Activated CD8-positive, alpha-beta memory T cell treated with anti-CD3 and anti-CD28 coated beads for 4 hours (primary cell): ENCODE data around the gene OR10T2.
"Not testable (repeated sequence)": the region's sequence is repeated elsewhere in the genome, so short reads cannot be mapped to it uniquely, and the experiment has no call there.

Experiments used
- DNase-seq, 2 donors: peaks; one replicate each; pipeline ENCODE4 v3.0.0-alpha.2; 2020; ENCODE audit warnings: low read depth in 2 of 2

OR10T2 gene, protein sequence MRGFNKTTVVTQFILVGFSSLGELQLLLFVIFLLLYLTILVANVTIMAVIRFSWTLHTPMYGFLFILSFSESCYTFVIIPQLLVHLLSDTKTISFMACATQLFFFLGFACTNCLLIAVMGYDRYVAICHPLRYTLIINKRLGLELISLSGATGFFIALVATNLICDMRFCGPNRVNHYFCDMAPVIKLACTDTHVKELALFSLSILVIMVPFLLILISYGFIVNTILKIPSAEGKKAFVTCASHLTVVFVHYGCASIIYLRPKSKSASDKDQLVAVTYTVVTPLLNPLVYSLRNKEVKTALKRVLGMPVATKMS

DNA sequence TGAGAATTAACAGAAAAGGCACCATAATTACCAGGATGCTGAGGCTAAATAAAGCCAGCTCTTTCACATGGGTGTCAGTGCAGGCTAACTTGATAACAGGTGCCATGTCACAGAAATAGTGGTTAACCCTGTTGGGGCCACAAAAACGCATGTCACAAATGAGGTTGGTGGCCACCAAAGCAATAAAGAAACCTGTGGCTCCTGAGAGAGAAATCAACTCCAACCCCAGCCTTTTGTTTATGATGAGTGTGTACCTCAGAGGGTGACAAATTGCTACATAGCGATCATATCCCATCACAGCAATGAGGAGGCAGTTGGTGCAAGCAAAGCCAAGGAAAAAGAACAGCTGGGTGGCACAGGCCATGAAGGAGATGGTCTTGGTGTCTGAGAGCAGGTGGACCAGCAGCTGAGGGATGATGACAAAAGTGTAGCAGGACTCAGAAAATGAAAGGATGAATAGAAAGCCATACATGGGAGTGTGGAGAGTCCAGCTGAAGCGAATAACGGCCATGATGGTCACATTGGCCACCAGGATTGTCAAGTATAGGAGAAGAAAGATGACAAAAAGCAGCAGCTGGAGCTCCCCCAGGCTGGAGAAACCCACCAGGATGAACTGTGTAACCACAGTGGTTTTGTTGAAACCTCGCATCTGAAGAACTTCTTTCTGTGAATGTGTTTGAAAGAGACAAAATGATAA is at the start of gene OR10T2:
Gene OR10T2 (minus strand): TSS at position 649 of the 697 bp plus-strand sequence. CDS start 0 bp downstream, at position 649.
- no peak for DNase-seq

DNA sequence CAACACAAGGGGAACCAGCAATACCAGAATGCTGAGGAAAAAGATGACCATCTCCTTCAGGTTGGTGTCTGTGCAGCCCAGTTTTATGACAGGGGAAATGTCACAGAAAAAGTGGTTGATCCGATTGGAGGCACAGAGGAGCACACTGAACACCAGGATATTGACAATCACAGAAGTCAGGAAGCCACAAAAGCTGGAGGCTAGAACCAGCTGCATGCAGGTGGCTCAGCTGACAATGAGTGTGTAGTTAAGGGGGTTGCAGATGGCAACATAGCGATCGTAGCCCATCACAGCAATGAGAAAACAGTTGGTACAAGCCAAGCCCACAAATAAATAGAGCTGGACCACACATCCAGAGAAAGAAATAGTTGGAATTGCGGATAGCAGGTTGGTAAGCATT is 46.1 kb upstream of the OR10T2 start:
- DNase-seq = no peak

DNA sequence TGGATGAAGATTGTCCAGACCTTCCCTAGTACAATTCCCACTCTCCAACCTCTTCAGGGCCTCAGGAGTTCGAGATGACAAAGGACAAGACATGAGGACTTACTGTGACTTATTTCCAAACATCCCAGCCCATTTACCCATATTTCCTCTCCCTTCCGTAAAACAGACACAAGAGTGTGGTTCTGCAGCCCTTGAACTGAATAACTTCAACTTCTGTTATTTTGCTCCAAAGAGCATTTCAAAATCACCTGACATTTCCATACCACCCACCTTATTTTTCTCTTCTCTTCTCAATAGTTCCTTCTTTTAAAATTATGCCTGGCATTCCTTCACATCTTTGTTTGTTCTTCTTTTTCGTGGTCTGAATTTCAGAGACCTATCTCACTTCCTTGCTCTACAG is 35.5 kb upstream of the OR10T2 start:
- DNase-seq = no peak

DNA sequence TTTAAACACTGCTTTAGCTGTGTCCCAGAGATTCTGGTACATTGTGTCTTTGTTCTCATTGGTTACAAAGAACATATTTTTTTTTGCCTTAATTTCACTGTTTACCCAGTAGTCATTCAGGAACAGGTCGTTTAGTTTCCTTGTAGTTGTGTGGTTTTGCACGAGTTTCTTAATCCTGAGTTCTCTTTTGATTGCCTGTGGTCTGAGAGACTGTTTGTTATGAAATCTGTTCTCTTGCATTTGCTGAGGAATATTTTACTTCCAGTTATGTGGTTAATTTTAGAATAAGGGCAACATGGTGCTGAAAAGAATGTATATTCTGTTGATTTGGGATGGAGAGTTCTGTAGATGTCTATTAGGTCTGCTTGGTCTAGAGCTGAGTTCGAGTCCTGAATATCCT is 30.9 kb upstream of the OR10T2 start:
- not testable (repeated sequence) for DNase-seq

DNA sequence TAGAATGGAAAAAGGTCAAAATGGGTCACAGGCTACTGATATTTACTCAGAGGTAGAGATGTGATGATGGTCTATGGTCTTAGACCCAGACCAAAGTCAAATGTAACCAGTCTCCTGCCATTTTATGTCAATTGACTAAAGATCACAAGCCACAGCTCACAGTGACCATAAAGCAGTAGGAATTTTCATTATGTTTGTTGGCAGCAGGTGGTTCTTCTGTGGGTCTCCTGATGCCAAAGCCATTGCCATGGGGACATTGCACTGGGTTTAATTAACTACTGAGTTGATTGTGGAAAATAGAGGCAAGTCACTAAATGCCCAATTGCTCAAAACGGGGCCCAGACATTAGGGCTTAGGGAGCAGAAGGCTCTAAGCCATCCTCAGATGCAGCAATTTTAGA is 26.9 kb upstream of the OR10T2 start, which contains the start of gene OR10K2:
Gene OR10K2 (minus strand): TSS at position 101 of the 400 bp plus-strand sequence. CDS start 5,371 bp downstream, outside the sequence.
- DNase-seq = no peak

DNA sequence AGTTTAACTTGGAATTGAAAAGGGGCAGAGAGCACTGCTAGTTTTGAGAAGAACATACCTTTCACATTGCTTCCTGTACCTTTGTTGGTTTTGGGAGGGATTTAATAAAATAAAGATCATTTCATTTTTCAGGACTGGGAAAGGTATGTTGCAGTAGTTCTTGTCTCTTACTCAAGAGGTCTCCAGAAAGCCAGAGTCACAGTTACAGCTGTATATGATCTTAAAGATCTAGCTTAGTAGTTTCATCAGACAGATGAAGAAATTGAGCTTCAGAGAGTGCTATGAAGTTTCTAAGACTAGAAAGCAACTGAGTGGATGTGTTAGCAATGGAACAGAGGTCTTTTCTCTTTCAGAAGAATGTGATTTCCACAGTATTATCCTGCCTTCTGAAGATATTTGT is 25.8 kb upstream of the OR10T2 start:
- DNase-seq = no peak

DNA sequence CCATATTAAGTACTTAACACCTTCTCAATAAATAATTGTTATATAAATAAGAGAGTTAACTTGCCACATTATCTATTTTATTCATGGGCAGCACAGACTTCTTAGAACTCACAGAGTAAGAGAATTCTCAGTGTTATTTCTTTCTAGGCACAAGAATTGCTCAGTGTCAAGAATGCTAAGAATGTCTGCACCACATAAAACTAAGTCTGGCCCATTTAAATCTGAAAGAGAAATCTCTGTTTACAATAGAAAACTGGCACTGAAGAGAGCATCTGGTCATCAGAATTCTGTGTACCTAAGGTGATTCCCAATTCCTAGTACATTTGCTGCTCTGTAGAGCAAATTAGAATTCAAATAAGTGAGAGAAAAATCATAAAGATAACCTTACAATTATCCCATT is 22.9 kb upstream of the OR10T2 start:
- no peak for DNase-seq

DNA sequence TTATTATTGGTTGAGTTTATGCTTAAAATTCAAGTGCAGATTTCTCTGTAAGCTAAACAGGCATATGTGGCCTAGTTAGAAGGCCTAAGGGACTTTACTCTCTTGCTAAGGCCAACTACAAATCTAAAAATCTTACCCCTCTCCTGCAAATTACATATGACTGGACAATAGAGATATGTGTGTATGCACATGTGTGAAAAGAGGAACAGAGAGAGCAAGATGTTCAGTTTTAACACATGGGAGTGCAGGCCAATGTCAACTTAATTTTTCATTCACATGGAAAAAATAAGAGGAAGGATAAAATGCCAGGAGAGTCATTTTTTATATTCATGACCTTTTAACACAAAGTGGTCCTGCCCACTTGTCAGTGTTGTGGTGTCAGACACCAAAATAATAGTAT is 18.3 kb upstream of the OR10T2 start:
- no peak for DNase-seq

DNA sequence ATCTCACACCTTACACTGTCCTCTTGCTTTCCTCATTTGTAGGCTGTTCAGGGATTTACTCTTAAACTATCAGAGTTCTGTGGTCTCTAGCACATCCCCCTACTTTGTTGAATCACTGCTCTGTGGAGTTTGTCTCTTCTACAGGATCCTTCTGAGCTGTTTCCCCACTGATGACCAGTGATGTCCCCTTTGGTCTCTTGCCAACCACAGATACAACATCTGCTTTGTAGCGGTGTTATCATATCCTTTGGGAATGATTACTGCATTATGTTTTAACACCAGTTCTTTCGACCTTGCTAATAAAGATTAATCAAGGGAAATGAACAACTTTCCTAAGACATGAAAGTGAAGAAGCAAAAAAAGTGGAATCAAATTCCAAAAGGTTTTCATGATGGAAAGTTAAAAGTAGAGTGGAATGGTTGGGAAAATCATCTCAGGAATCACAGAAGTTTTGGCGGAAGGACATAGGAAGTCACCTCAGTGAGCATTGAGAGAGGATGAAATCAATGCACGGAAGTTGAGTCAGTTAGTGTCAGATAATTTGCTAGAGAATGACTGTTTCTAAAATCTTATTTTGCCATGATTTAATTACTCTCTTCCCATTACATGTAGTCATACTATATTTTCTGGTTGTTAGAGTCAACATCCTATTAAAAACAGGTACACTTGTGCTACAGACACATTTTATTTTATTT is 15.5 kb upstream of the OR10T2 start:
- DNase-seq = no peak

DNA sequence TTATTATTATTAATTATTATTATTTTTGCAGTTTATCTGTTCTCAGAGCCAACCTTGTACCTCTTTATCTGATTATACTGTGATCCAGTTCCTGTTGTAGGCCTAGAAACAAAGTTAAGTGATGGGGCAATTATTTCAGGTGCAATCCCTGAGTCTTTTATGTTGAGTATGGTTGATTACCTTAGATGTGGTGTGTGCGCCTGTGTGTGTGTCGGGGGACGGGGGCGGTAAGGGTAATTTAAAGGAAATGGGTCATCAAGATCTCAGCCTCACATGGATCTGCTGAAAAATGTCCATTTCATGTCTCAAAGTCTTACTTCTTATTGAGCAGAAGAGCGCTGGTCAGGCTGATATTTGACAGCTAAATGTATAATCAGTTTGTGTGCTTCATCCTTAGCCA is 7.8 kb upstream of the OR10T2 start:
- no peak for DNase-seq

DNA sequence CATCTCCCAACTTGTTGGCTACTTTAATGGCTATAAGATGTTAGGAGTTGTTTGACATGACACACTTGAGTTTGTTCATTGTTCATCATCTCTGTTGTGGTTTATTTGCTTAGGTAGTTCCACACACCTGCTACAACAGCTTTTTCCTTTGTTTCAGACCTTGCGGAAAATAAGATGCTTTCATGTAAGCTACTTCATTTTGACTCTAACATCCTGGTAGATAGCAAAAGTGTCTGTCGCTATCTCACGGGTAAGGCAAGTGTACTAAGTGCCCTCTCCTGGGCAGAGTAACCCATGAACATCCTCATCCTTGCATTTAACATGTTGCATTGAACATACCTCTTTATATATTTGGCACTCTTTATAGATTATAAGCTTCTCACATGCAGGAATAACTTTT is 1.6 kb upstream of the OR10T2 start:
- DNase-seq = no peak

DNA sequence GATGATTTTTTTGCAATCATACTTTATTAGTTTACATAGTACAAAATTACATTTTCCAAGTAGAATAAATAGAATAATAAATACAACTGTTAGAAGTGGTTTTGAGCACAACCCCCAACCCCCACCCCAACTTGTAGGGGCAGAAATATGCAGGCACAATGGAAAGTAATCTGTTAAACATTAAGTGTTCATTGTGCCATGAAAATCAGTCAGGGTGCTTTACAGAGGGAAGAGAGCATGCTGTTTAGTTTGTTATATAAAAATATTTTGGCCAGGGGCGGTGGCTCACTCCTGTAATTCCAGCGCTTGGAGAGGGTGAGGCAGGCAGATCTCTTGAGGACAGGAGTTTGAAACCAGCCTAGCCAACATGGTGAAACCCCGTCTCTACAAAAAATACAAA is 2.6 kb downstream of the OR10T2 start:
- no peak for DNase-seq

DNA sequence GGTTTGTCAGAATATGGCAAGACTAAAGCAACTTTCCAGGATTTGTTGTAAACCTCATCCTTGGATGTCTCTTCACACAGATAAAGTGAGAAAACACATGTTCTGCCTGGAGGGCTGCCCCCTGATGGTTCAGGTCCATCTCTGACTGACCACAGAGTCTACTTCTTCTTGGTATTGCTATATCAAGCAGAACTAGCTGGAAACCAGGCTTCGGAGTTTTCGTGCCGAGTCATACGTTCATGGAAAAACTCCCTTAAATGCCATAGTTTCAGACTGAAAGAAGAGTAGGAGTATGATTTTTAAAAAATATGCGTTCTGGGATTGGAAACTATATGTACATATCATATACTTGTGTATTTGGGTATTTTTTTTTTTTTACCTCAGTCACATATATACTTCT is 5.8 kb downstream of the OR10T2 start:
- no peak for DNase-seq

DNA sequence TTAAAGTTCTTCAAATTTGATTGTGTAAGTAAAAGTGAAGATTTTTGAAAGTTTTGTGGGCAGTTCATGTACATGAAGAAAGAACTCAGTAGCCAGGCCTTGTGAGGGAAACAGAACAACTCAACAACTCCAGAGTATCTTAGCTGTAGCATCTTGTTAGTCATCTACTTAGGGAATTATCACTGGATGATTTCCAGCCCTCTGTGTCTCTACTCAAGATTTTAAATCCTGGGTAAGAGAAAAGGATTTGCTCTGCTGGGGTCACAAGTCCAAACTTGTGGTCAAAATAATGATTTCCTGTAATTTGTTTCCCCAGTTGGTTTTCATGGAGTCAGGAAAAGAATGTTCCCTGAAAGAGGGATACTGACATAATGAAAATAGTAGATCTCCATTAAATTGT is 8.2 kb downstream of the OR10T2 start:
- no peak for DNase-seq

DNA sequence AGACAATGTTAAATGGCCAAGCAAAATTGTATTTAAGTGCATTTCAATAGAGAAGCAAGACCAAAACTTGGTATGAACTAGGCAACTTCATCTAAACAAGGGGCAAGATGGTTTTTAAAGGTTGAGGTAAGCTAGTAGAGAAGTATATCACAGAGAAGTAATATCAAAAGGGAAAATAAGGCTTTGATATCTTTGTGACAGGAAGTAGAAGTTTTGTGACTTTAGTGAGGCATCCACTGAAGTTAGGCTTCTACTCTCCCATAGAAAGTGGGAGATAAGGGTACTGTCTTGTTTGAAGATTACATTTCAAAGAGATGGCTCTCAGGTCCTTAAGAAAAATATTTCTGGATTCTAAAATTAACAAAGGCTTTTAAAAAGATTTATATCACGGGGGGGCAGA is 8.9 kb downstream of the OR10T2 start:
- DNase-seq = no peak

DNA sequence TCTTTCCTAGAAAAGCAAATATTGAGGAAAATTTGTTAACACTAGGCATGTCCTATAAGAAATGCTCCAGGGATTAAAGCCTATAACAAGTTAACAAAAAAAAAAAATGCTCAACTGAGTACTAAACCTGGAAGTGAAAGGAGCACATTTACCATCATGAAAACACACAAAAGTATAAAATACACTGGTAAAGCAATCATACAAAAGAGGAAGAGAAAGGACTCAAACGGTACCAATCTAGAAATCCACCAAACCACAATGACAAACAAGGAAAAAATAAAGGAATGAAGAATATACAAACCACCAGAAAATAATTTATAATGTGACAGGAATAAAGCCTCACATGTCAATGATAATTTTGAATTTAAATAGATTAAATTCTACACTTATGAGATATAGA is 24.4 kb downstream of the OR10T2 start:
- DNase-seq = no peak

DNA sequence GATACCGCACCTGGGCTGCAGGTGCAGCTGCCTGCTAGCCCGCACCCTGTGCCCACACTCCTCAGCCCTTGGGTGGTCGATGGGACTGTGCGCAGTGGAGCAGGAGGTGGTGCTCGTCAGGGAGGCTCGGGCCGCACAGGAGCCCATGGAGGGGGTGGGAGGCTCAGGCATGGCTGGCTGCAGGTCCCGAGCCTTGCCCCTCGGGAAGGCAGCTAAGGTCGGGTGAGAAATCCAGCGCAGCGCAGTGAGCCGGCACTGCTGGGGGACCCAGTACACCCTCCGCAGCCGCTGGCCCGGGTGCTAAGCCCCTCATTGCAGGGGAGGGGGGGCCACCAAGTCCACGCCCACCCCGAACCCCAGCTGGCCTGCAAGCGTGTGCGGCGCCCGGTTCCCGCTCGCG is 25.2 kb downstream of the OR10T2 start:
- not testable (repeated sequence) for DNase-seq

DNA sequence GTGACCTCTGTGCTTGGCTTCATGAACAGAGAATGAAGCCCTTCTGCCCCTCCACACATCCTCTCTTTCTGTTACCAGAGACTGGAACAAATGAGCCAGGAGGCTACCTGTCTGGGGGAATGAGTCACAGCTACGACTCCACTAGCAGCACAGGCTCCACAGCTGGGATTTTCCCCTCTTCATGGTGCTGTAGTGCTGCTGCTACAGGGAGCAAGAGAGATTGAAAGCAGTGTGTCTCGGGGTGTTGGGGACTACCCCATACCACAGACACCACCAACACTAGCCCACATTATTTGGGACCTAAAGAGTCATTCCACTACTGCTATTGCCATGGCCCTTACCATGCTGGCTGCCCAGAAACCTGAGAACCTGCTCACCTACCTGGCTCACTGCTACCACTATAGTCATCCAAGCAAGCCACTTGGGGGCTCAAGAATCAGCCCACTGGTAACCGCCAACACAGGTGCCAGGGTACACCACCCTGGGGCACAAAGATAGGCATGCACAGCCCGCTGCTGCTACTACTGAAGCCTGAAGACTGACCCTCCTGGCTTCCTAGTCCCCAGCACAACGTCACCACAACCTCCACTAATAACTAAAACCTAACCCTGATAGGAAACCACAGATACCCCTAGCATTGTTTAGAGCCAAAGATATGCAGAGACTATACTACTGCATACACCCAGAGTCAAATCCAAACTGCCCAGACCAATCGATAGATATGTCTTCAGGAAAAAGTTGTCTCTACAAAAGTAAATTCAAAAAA is 27.9 kb downstream of the OR10T2 start:
- DNase-seq = no peak

DNA sequence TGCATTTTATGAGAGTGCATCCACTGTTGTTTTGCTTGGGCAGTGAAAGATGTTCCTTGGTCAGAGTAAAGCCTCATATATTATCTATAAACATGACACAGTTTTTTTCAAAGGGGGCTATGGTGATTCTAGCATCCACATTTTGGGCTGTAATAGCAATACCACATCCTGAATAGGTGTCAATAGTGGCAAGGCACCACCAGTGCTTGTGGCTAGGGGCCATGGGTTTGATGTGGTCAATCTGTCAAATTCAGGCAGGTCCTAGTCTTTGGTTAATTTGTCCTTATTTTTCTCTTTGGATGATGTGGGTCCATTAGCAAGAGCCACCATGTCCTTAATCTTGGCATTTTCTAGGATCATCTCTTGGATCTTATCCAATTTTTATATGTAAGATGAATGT is 32.5 kb downstream of the OR10T2 start:
- DNase-seq = no peak

DNA sequence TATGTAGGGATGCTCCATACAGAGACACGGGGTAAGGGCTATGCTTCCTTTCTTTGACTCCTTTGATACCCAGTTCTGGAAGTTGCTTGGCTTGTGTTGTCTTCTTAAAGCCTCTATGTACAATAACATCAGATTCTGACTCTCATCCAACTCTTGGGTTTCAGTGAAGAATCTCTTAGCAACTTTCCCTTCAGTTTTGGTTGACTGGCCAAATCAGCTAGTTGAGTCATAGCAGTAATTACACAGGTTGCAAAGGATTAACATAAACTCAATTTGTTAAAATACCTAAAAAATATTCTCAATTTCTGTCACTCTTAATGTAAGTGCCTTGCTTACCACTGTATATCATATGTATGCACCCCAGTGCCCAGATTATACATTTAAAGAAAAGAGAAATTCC is 36.3 kb downstream of the OR10T2 start:
- no peak for DNase-seq

DNA sequence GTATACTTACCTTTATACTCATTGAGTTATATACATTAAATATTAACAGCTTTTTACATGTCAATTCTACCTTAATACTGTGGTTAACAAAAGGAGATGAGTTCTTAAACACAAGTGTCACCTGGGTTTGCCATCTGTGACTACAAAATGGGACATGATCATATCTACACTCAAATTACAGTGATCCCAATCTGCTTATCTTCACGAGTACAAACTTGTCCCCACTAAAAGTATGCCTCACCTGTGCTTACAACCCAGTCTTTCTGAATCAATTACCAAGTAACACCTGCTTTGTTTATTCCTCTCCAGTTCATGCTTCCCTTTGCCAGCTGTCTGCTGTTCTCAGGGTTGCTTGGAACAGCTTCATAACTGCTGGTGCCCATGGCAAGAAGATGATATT is 36.8 kb downstream of the OR10T2 start:
- no peak for DNase-seq

DNA sequence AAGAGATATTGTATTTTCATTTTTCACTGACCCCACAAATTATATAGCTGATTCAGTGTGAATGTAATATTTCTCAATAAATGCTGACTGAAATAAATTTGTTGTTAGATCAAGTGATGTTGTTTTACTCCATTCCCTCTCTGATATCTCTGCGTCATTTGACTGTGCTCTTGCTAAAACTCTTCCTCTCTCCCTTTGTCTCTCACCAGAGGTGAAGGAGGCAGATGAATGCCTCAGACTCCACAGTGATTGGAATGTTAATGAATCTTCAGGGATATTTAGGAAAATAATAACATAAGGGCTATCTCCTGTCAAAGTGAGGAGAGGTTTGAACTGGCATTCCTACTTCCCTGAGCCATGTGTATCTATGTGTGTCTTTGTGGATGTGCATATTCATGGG is 41.8 kb downstream of the OR10T2 start:
- DNase-seq = no peak
